HFF-Myc (cell line): ENCODE results near the gene STK32C.
"Not testable (repeated sequence)": the region's sequence is repeated elsewhere in the genome, so short reads cannot be mapped to it uniquely, and the experiment has no call there.

ENCODE experiments used
- DNase-seq: peaks from one replicate; pipeline ENCODE4 v3.0.0-alpha.2; 2011; ENCODE audit warnings: low read depth; ENCODE audit errors: extremely low read depth
- H3K4me3 ChIP-seq: replicated peaks from 2 replicates; pipeline ENCODE4 v1.5.1; 2011; ENCODE audit warnings: low read depth, mild to moderate bottlenecking, control low read depth, low read length
- TF ChIP-seq, protein P1 (sequence below): IDR thresholded peaks from 2 replicates; pipeline ENCODE4 v1.5.1; 2012; ENCODE audit warnings: mild to moderate bottlenecking, low read depth, low read length, control low read depth; ENCODE audit errors: missing control alignments

The STK32C gene

DNA sequence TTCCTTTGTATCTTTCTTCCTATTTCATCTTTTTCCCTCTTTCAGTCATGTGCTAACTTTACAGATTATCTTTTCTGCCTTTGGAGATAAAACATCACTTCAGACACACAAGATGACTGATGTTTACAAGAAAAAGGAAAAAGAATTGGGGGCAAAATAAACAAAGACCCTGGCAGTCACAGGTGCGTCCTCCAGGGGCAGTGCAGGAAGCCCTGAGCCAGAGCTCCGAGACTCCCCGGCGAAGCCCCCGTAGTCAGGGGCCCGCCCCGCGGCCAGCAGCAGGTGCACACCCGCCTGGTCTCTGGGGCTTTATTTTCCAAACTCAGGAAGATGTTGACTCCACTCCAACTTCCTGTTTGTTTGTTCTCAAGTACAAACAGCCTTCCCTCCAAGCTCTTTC is 10.2 kb downstream of the STK32C start:
- no peak overlapping the region for H3K4me3 ChIP-seq
- DNase-seq = no peak
- TF ChIP-seq, protein P1, sequence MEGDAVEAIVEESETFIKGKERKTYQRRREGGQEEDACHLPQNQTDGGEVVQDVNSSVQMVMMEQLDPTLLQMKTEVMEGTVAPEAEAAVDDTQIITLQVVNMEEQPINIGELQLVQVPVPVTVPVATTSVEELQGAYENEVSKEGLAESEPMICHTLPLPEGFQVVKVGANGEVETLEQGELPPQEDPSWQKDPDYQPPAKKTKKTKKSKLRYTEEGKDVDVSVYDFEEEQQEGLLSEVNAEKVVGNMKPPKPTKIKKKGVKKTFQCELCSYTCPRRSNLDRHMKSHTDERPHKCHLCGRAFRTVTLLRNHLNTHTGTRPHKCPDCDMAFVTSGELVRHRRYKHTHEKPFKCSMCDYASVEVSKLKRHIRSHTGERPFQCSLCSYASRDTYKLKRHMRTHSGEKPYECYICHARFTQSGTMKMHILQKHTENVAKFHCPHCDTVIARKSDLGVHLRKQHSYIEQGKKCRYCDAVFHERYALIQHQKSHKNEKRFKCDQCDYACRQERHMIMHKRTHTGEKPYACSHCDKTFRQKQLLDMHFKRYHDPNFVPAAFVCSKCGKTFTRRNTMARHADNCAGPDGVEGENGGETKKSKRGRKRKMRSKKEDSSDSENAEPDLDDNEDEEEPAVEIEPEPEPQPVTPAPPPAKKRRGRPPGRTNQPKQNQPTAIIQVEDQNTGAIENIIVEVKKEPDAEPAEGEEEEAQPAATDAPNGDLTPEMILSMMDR = no peak

DNA sequence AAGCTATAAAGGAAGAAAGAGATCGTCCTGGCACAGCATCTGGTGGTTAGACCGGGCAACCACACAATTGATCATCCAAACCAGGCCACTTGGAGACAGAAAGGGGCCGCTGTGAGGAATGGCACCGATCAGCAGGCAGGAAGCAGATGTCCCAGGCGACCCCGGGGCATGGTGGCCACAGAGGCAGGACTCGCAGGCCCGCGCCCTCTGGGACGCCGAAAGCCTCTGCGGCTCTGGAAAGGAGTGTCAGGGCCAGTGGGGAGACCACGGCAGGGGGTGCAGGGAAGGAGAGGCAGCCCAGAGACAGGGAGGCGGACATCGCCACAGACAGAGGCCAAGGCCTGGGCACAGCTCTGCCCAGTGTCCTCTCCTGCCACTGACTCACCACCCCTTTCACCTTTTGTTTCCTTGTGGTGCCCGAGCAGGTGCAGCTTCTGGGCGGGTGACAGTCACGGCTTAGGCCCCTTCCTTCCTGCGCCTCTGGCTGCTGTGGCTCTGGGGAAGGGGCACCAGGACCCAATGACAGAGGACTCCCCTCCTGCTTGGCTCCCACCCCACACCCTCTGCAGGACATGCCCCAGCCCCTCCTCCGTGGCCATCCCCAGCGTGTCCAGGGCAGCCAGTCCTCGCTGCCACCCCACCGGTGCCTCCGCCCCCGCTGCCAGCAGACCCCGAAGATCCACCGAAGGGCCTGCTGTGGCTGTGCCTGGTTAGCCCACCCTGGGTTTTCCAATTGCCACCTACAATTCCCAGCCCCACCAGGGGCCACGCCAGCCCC is 10.9 kb downstream of the STK32C start:
- TF ChIP-seq, protein P1 = no peak
- DNase-seq = no peak
- H3K4me3 ChIP-seq = no peak overlapping the region

DNA sequence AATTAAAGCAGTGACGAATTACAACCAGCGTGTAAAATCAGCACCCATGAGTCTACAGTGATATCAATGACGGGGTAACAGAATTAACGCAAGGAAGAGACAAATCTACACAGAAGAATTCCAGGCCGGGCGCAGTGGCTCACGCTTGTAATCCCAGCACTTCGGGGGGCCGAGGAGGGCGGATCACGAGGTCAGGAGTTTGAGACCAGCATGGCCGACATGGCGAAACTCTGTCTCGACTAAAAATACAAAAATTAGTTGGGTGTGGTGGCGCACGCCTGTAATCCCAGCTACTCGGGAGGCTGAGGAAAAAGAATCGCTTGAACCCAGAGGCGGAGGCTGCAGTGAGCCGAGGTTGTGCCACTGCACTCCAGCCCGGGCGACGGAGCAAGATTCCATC is 12.3 kb downstream of the STK32C start:
- H3K4me3 ChIP-seq, DNase-seq: not testable (repeated sequence)

DNA sequence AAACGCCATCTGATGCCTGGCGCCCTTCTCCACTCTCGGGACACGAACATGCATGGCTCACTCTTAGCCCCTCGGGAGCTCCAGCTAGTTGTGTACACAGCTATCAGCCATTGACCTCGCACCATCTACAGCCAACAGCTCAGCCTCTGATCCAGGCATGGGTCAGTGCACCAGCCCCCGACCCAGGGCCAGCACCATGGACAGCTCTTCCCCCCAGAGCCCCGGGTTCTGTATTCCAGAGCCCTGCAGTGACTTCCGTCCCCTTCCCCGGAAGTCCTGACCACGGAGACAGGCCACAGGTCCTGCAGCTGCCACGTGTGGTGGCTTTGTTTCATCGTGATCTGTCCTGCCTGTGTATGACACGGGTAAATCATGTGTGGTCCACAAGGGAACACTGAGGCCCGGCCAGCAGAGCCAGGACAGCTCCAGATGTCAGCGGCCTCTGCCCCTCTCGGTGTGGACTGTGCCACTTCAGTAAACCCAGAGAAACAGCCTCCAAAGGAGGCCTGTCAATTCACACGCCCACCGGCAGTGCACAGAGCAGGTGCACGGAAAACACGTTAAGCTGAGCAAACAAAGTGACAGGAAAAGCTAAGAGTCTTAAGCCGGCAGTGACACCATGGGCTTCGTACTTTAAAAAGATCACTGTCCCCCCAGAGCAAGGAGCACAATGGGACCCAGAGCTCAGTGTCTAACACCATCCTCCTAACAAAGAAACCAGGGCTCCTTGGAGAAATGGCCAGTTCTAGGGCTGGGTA is 13.0 kb downstream of the STK32C start:
- DNase-seq = no peak
- H3K4me3 ChIP-seq = no peak overlapping the region
- TF ChIP-seq, protein P1 = no peak

DNA sequence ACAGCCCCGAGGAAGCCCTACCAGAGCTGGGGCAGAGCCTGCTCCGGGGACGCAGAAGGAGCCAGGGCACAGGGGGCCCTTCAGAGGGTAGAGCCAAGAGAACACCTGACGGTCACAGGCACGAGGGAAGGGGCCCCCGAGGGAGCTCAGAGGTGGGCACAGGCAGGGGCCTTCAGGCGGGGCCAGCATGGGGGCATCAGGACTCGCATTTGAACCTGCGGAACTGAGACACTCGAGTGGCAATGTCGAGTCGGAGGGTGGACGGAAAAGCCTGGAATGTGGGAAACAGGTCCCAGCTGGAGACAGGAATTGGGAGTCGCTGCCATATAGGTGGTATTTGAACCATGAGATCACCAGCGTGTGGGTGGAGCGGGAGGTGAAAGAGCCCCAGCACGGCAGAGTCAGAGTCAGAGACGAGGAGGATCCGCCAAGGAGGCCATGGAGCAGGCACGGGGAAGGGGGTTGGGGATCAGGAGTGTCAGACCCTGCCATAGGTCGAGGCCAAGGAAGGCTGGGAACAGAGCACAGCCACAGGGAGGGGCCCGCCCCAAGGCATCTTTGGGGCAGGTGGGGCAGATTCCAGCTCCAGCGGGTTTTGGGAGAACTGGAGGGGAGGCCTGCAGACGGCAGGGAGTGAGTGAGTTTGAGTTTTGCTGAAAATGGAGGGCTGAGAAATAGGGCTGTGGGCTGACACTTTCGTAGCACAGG is 13.8 kb downstream of the STK32C start:
- no peak overlapping the region for H3K4me3 ChIP-seq
- no peak for DNase-seq
- TF ChIP-seq, protein P1 = no peak

DNA sequence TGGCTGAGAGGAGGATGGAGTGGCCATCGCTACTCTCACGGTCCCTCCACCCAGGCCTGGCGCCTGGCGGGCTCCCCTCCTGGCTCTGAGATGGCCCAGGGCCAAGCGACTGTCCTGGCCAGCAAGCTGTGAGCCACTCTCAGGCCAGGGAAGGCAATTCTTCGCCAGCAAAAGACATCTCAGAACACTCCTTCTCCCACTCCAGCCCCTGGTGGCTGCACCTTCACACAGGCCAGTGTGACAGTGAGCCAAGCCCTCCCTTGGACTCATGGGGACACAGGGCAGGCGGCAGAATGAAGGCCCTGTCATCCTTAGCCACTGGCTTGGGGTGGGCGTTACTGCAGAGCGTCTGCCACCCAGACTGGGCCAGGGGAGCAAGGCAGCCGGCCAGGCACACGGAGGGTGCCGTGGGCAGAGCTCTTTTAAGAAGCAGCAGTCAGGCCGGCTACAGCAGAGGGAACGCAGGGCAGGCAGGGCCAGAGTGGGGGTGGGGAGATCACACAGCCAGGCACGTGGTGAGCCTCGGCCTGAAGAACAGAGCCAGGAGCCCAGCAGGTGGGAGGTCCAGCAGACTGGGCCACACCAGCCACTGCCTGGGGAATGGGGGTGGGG is 14.4 kb downstream of the STK32C start:
- no peak for DNase-seq
- TF ChIP-seq, protein P1 = no peak
- H3K4me3 ChIP-seq = no peak overlapping the region
